Choroid plexus epithelial cell (primary cell): ENCODE measurements around the gene ABTB1.
A peak's percentile ranks its signal among the peaks of the same experiment; 100 is the strongest.

ENCODE experiments used
- DNase-seq: peaks from one replicate; pipeline ENCODE4 v3.0.0-alpha.2; 2010; ENCODE audit warnings: low read depth
- H3K4me3 ChIP-seq: 2 replicates; pipeline ENCODE4 v1.5.1; 2011; ENCODE audit warnings: low read depth, mild to moderate bottlenecking, control low read depth, low read length, moderate library complexity
- CTCF ChIP-seq: conservative IDR thresholded peaks from 2 replicates; pipeline ENCODE4 v1.5.1; 2011; ENCODE audit warnings: low read depth, mild to moderate bottlenecking, control low read depth, inconsistent platforms, low read length, moderate library complexity

ABTB1 gene

GRCh38 chr3:127692501-127693335 is 20.0 kb downstream of the ABTB1 start:
- no peak for DNase-seq
- no peak overlapping the region for H3K4me3 ChIP-seq
- no peak for TF ChIP-seq CTCF

GRCh38 chr3:127693336-127693843 is 20.6 kb downstream of the ABTB1 start:
- no peak for DNase-seq
- H3K4me3 ChIP-seq: no peak overlapping the region
- no peak for TF ChIP-seq CTCF

DNA sequence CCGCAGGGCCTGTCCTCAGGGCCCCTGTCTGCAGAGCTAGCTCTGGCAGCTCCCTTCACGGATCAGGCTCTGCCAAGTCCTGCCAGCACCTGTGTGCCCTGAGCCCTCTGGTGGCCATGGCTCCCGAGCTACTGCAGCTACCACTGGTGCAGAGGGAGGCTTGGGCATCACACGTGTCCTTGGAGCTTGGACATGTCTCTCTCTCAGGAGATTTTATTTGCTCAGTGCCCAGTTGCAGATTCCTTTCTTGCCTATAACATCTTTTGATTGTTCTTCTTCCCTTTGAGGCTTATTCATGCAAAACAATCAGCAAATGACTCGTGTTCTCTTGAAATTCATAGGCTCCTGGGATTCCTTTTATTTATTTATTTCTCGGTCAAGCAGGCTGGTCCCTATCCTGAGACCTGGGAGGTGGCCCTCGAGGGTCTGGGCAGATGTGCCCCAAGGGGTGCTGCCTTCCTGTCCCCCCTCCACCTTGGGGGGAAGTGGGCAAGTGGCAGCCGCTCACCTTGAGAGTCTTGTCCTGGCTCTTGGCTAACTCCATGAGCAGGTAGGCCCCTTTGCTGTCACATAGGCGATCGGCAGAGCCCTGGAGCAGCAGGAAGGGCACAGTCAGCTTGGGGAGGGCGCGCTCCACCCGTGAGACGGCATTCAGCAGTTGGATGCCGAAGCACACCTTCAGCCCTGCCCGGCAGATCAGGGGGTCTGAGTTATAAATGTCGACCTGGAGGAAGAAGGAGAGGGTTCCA is 21.9 kb downstream of the ABTB1 start:
- peak; percentile 33 for TF ChIP-seq CTCF
- no peak for DNase-seq
- H3K4me3 ChIP-seq: no peak overlapping the region

DNA sequence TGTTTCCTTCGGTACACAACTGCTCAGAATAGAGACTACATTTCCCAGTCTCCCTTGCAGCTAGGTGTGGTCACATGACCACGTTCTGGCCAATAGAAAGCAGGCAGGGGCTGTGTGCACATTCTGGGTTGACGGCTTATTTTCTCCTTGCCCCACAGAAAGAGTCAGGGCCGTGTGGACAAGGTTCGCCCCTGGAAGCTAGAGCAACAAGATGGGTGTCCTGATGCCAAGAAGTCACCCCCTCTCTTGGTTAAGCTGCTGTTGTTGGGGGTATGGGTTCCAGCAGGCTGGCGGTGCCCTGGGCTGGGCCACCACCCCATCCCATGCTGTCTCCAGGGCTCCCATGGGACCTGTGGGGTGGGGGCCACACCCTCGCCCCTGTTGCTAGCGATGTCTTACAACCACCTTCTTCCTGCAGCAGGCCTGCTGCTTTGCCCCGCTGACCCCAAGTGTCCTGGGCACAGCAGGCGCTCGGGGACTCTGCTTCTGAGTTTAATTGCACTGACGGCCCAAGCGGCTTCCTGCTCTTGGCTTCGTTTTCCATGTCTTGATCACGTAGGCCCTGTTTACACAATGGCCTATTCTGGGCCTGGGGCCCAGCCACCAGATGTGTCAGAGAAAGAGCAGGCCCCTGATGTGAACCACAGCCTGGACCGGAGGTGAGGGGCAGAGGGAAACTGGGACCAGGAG is 24.9 kb downstream of the ABTB1 start:
- peak overlapping the region; percentile 31 for H3K4me3 ChIP-seq
- peak; percentile 94 for DNase-seq
- TF ChIP-seq CTCF: no peak

- no peak for DNase-seq
- no peak overlapping the region for H3K4me3 ChIP-seq
- no peak for TF ChIP-seq CTCF
Observed at GRCh38 chr3:127698286-127698685, 25.5 kb downstream of the ABTB1 start.

DNA sequence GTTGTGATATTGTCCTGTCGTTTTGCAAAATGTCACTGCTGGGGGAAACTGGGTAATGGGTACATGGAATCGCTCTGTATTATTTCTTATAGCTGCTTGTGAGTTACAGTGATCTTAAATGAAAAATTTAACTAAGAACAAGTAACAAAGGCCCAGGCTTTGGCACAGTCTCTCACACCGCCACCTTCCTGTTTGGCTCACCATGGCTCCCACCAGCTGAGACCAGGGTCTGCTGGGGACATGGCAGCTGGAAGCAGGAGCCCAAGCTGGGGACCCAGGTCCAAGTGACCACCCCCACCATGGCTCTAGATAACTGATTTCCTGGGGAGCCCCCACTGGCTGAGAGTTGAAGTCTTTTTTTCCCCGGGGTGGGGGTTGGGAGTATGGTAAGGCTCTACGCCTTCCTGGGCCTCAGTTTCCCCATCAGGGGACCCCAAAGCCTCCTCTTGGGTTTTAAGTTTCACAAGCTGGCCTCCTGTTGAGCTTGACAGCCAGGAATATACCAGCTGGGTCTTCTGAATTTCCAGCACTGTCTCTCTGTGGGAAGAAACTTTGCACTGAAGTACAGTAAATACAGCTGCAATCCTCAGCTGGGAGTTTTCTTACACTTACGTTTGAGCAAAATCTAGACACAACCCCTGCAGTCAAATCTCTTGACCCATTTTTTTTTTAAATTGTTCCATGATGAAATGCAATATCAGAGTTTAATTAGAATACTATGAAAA is 26.1 kb downstream of the ABTB1 start:
- peak; percentile 89 for DNase-seq
- no peak overlapping the region for H3K4me3 ChIP-seq
- no peak for TF ChIP-seq CTCF
